Right ventricle myocardium superior (tissue), 1 donor: ENCODE measurements around the gene TAS2R41. TPM values are rescaled to one million over a fixed set of nuclear protein-coding genes. Genes with fewer than 3 reads are reported as not detected.
"Not testable (repeated sequence)": the region's sequence is repeated elsewhere in the genome, so short reads cannot be mapped to it uniquely, and the experiment has no call there.

Source experiments
- ATAC-seq: fragments of 200-7000 bp; cut with Tn5 transposase; one replicate; pipeline ENCODE4 v1.9.1; 2020; ENCODE audit warnings: mild to moderate bottlenecking; ENCODE audit not compliant: poor library complexity
- DNase-seq: peaks from one replicate; pipeline ENCODE4 v3.0.0-alpha.2; 2020
- intact Hi-C: fragments of 100-400 bp; cut with DNase I; formaldehyde crosslinking; loops from one replicate; pipeline ENCODE4 v1.11.2; 2022
- total RNA-seq: library from RNA; stranded (reverse); fragmentation: NEBNext Ultra II Directional; extraction: Animal tissue kit (Norgen Biotek cat#: 25700); gene quantifications from one replicate; pipeline ENCODE4 v1.2.1, GENCODE V29; 2021
- donor health status: DM: no; HTN: yes; CAD: no; lungs with severe emphysema.

TAS2R41 gene
- total RNA-seq, 1 donor from 2014 or later, result not detected

DNA sequence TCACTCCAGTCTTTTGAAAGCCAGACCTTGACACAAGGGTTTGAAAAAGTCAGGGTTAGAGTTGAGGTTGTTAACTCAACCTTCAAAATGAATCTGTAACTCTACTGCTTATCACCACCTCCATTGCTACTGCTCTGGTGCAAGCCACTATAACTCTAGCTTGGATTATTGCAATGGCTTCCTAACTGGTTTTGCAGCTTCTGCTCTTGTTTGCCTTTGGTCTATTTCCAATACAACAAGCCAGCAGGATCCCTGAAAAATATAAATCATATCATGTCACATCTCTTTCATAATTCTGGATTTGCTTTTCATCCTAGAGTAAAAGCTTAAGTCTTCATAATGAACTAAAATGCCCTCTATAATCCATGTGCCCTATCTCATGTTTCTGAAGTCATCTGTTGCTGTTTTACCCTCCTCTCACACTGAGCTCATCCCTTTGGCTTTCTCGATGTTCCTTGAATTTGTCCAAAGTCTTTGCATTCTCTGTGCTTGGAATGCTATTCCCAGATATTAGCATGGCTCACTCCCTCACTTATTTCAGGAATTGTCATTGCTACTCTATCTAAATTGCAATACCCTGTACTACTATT is 23.5 kb upstream of the TAS2R41 start:
- DNase-seq (no peak), ATAC-seq (no peak)
- intact Hi-C loops, result no loop called here

DNA sequence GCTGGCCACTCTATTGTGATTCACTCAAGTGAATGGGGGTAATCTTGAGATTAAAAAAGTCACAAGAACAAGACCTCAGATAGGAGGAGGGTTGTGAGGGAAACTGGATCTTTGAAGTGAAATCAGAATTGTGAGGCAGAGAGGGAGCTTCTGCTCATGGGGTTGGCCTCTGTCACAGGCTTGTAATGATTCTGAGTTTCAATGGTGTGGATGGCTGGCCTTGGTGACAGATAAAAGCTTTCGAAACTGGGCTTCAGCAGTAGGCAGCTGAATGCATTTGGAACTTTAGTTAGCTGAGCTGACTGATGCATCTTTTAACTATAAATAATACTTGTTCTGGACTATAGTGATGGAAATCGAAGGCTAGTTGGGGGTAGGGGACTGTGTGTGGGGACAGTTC is 22.2 kb upstream of the TAS2R41 start:
- no peak for ATAC-seq
- intact Hi-C loops, result no loop called here
- DNase-seq, result no peak

DNA sequence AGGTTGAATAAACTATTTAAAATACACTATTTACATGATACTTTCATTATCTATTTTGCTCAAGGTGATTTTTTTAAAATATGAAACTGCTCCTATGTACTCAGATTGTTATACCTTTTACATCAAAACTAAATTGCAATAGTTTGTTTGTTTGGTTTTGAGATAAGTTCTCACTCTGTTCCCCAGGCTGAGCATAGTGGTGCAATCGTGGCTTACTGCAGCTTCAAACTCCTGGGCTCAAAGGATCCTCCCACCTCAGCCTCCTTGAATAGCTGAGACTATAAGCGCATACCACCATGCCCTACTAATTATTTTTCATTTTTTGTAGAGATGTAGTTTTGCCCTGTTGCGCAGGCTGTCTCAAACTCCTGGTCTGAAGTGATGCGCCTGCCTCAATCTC is 21.7 kb upstream of the TAS2R41 start:
- DNase-seq (no peak), ATAC-seq (no peak)
- intact Hi-C loops, result no loop called here

DNA sequence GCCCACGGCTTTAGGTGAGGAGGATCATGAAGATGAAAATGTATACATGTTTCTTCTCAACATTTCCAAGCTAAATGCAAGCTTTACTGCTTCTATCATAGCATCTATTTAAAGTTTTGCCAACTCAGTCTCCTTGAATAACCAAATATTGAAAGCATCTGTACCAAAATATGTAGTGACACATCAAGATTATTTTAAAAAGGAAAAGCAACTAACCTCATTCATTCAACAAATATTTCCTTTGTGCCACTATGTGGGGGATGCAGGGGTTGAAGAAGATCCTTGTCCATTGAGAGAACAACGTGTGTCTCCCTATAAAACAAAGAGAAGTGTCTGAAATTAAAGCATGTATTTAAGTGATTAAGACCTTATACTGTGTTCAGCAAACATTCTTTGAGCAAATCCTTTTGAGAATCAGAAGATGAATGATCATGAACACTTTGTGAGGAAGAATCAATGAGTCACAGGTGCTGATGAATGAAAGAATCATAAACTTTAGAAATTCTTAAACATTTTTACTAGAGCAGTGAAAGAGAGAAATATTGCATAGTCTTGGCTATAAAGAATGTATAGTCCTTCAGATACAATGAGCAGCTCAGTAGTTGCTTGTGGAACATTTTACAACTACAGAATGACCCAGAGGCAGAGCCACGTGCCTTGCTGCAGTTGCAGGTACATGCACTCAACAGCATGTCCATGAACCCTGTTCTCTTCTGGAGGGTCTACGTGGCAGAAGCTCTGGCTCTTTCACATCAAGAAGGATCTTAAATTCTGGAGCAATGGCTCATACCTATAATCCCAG is 20.5 kb upstream of the TAS2R41 start:
- intact Hi-C loops, result no loop called here
- ATAC-seq, result no peak
- no peak for DNase-seq

- intact Hi-C loops, result no loop called here
- ATAC-seq (no peak), DNase-seq (no peak)
Observed at GRCh38 chr7:143458263-143458662, 19.4 kb upstream of the TAS2R41 start.

GRCh38 chr7:143458681-143459080 is 19.0 kb upstream of the TAS2R41 start:
- ATAC-seq (no peak), DNase-seq (no peak)
- intact Hi-C loops, result no loop called here

DNA sequence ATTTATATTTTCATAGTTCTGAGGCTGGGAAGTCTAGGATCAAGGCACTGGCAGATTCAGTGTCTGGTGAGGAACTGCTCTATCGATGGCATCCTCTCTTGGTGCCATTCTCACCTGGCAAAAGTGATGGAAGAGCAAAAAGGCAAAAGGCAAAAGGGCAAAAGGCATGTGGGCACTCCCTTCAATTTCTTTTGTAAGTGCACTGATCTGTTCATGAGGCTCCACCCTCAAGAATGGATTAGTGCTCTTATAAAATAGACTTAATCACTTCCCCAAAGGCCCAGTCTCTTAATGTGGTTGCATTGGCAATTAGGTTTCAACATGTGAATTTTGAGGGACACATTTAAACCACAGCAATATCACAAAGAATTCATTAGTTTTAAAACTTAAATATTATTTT is 18.3 kb upstream of the TAS2R41 start:
- ATAC-seq, result no peak
- intact Hi-C loops, result no loop called here
- DNase-seq, result no peak

GRCh38 chr7:143460271-143460979 is 17.2 kb upstream of the TAS2R41 start:
- intact Hi-C loops, result no loop called here
- ATAC-seq (no peak), DNase-seq (no peak)

DNA sequence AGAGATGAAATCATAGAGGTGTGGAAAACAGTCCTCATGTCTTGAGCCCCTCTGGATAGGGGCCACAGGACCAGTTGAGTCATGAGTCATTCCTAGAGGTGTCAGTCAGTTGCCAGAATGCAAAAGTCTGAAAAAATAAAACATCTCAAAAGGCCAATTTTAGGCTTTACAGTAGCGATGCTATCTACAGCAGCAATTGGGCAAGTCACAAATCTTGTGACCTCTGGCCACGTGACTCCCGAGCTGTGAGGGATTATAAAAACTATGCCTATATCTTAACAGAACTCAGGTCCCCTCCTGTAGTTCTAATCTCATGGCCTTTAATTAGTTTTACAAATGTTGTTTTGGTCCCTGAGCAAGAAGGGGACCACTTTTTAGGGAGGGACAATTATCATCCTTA is 15.6 kb upstream of the TAS2R41 start:
- intact Hi-C loops, result no loop called here
- ATAC-seq (no peak), DNase-seq (no peak)

GRCh38 chr7:143463556-143463955 is 14.1 kb upstream of the TAS2R41 start:
- DNase-seq (no peak), ATAC-seq (no peak)
- intact Hi-C loops, result no loop called here

DNA sequence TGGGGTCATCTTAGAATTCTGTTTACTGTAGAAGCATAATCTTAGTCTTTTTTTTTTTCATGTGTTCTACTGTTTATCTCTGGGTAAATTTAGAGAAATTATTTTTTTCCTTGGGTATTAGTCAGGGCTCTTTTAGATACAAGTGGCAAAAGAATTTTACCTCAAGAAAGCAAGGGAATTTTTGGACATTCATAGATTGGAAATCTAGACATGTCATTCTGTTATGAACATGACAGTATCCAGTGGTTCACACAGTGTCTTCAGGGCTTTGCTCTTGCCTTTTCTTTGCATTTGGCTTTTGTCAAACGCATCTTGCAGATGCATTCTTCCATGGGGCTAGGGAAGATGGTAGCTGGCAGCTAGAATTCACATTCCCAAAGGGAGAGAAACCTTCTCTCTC is 13.7 kb upstream of the TAS2R41 start:
- intact Hi-C loops, result no loop called here
- DNase-seq, result no peak
- ATAC-seq, result no peak

- DNase-seq (no peak), ATAC-seq (no peak)
- intact Hi-C loops, result no loop called here
Observed at GRCh38 chr7:143467724-143468123, 9.9 kb upstream of the TAS2R41 start.

- DNase-seq, intact Hi-C loops, ATAC-seq: not testable (repeated sequence)
Observed at GRCh38 chr7:143472071-143472689, 5.5 kb upstream of the TAS2R41 start.

DNA sequence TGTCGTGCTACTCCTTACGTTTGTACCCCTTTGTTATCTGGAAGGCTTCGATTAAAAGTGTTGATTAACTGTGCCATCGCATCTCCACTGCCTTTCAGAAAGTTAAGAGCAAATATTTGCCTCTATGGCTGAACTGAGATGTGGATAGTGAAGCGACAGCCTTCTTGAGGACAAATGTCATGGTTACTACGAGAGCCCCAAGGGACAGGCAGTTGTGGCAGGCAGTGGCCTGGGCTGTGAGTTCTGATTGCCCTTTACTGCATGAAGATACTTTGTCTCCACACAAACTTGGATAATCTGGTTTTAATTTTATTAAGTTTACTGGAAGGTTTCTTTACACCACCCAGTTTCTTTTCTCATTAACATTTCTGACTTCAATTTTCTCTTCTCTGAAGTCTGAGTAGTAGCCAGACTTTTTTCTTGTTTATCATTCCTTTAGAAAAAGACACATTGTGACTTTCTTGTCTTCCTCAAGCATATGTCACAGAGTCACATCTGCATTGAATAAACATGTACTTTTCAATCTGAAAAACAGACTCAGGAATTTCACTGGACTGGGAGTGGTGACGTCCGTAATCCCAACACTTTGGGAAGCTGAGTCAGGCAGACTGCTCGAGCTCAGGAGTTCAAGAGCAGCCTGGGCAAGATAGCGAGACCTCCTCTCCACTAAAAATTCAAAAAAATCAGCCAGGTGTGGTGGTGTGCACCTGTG is 1.5 kb downstream of the TAS2R41 start:
- DNase-seq (no peak), ATAC-seq (no peak)
- intact Hi-C loops, result no loop called here

DNA sequence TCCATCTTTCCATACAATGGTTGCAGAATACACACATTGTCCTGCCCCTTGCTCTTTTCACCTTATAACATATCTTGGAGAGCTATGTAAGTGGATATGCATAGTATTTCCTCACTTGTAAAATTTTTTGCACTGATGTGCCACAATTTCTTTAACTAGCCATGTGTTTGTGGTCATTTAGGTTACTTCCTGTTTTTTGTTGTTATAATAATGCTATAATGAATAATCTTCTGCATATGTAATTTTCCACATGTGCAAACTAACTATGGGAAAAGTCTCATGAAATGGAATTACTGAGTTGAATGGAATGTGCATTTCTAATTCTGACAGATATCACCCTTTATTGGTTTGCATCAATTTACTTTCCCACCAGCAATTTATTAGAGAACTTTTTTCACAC is 2.8 kb downstream of the TAS2R41 start:
- ATAC-seq, result no peak
- intact Hi-C loops, result no loop called here
- no peak for DNase-seq

DNA sequence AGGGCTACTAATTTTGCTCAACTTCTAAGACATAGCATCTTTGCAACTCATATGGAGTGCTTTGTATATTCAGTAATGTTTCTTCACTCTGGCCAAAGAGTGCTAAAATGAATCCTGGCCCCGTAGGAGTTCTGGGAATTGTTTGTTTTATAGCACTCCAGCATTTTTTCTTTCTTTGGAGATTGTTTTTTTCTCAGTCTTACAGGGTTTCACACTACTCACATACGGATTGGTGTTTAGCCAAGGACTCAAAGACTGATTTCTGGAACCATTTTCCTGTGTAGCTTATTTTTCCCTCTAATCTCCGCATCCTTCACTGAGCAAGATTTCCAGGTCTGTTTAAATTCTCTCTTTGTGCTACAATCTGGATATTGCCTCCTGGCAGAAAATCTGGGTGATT is 6.4 kb downstream of the TAS2R41 start:
- DNase-seq (no peak), ATAC-seq (peak; percentile 17)
- intact Hi-C loops, result no loop called here

DNA sequence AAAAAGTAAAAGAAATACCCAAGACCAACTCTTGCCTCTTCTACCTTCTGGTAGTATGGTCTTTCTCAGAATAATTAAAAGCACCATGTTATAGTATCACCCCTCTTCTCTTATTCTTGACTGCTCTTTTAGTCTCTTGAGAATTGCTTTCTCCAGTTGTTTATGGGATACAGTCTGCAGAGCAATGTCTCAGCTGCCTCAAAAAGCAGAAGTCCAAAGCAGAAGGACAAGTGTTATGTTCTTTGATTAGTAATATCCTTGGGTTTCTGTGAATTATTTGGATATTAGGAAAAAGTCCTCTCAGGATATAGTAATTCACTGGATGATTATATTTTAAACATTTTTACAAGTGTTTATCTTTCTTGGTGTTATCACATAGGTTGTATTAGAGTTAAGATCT is 7.4 kb downstream of the TAS2R41 start:
- intact Hi-C loops, result no loop called here
- DNase-seq (no peak), ATAC-seq (peak; percentile 42)

GRCh38 chr7:143485500-143485899 is 7.8 kb downstream of the TAS2R41 start:
- DNase-seq, result peak; percentile 43
- ATAC-seq, result peak; percentile 11
- intact Hi-C loops, result no loop called here

DNA sequence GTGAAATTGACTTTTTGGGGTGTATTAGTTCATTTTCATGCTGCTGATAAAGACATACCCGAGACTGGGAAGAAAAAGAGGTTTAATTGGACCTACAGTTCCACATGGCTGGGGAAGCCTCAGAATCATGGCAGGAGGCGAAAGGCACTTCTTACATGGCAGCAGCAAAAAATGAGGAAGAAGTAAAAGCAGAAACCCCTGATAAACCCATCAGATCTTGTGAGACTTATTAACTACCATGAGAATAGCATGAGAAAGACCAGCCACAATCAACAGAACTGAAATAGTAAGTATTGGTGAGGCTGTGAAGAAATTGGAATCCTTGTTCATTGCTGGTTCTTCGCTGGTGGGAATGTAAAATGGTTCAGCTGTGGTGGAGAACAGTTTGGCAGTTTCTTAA is 8.6 kb downstream of the TAS2R41 start:
- intact Hi-C loops, ATAC-seq, DNase-seq: not testable (repeated sequence)
